ENCODE measurements around the gene EXOSC3. TPM values are rescaled to one million over a fixed set of nuclear protein-coding genes. Genes with fewer than 3 reads are reported as not detected.

Gene EXOSC3
- total and polyA plus RNA-seq, 9 of the 15 experiments (the other 6 are each of a cell fraction or from before 2014, with no cell fraction given): 18.5 to 266 (median 114) TPM

DNA sequence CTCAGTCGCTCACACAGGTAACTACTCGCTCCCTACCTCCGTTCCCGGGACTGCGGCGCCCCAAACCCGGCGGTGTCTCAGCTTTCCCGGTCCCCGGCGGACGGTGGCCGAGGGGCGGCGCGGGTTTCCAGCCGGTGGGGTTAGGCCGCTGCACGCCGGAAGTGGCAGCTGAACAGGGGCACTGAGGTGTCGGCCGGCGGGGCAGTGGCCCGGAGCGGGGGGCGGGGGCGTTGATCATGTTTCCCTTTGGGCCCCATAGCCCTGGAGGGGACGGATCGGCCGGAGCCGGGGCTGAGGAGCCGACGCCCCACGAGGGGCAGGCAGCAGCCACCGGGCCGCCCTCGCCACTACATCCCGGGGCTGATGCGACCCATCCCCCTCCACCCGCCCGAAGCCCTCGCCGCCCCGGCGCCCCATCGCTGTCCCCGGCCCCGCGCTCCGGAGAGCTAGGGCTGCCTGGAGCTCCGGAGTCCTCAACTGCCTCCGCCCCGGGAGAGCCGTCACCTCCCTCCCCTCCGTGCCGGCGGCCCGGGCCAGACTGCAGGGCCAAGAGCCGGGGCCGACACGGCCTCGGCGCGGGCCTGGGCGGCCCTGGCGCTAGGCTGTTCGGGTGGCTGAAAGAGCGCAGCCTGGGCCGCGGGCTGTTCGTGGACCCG, 15.9 kb upstream of the EXOSC3 start, which contains the start of gene DCAF10 (continued):
- TF ChIP-seq, protein P1, sequence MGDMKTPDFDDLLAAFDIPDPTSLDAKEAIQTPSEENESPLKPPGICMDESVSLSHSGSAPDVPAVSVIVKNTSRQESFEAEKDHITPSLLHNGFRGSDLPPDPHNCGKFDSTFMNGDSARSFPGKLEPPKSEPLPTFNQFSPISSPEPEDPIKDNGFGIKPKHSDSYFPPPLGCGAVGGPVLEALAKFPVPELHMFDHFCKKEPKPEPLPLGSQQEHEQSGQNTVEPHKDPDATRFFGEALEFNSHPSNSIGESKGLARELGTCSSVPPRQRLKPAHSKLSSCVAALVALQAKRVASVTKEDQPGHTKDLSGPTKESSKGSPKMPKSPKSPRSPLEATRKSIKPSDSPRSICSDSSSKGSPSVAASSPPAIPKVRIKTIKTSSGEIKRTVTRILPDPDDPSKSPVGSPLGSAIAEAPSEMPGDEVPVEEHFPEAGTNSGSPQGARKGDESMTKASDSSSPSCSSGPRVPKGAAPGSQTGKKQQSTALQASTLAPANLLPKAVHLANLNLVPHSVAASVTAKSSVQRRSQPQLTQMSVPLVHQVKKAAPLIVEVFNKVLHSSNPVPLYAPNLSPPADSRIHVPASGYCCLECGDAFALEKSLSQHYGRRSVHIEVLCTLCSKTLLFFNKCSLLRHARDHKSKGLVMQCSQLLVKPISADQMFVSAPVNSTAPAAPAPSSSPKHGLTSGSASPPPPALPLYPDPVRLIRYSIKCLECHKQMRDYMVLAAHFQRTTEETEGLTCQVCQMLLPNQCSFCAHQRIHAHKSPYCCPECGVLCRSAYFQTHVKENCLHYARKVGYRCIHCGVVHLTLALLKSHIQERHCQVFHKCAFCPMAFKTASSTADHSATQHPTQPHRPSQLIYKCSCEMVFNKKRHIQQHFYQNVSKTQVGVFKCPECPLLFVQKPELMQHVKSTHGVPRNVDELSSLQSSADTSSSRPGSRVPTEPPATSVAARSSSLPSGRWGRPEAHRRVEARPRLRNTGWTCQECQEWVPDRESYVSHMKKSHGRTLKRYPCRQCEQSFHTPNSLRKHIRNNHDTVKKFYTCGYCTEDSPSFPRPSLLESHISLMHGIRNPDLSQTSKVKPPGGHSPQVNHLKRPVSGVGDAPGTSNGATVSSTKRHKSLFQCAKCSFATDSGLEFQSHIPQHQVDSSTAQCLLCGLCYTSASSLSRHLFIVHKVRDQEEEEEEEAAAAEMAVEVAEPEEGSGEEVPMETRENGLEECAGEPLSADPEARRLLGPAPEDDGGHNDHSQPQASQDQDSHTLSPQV (IDR thresholded peaks at IDR 0.05): no peak; the same call in 1 of the 2 replicates
- TF ChIP-seq ZNF445 (CRISPR knock-in tag; IDR thresholded peaks at IDR 0.05; ENCODE audit: low read depth) (no peak), STAT5B (CRISPR knock-in tag; IDR thresholded peaks at IDR 0.05) (no peak), SNAPC5 (CRISPR knock-in tag; IDR thresholded peaks at IDR 0.05) (no peak), ZNF316 (IDR thresholded peaks at IDR 0.05) (no peak), BACH1 (tag; IDR thresholded peaks at IDR 0.05) (no peak), ZBTB34 (CRISPR knock-in tag; IDR thresholded peaks at IDR 0.05) (no peak), SMARCE1 (IDR thresholded peaks at IDR 0.05) (no peak), NCOR1 (IDR thresholded peaks at IDR 0.05) (peak; percentile 67), RBM34 (IDR thresholded peaks at IDR 0.05; ENCODE audit: borderline replicate concordance, insufficient read depth, low read length) (no peak), SMAD1 (IDR thresholded peaks at IDR 0.05; ENCODE audit: low read depth, low read length, partially characterized antibody) (peak; percentile 18), KDM5B (IDR thresholded peaks at IDR 0.05; ENCODE audit: insufficient replicate concordance, low read depth, low read length) (peak; percentile 75), ETS1 (conservative IDR thresholded peaks at IDR 0.05; ENCODE audit: control insufficient read depth, low read depth, low read length) (peak; percentile 91), CSDE1 (IDR thresholded peaks at IDR 0.05) (no peak; a peak in 1 of 4 replicates)
- TF ChIP-seq, protein P2, sequence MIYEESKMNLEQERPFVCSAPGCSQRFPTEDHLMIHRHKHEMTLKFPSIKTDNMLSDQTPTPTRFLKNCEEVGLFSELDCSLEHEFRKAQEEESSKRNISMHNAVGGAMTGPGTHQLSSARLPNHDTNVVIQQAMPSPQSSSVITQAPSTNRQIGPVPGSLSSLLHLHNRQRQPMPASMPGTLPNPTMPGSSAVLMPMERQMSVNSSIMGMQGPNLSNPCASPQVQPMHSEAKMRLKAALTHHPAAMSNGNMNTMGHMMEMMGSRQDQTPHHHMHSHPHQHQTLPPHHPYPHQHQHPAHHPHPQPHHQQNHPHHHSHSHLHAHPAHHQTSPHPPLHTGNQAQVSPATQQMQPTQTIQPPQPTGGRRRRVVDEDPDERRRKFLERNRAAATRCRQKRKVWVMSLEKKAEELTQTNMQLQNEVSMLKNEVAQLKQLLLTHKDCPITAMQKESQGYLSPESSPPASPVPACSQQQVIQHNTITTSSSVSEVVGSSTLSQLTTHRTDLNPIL (CRISPR knock-in tag; IDR thresholded peaks at IDR 0.05): no peak
- TF ChIP-seq, protein P3, sequence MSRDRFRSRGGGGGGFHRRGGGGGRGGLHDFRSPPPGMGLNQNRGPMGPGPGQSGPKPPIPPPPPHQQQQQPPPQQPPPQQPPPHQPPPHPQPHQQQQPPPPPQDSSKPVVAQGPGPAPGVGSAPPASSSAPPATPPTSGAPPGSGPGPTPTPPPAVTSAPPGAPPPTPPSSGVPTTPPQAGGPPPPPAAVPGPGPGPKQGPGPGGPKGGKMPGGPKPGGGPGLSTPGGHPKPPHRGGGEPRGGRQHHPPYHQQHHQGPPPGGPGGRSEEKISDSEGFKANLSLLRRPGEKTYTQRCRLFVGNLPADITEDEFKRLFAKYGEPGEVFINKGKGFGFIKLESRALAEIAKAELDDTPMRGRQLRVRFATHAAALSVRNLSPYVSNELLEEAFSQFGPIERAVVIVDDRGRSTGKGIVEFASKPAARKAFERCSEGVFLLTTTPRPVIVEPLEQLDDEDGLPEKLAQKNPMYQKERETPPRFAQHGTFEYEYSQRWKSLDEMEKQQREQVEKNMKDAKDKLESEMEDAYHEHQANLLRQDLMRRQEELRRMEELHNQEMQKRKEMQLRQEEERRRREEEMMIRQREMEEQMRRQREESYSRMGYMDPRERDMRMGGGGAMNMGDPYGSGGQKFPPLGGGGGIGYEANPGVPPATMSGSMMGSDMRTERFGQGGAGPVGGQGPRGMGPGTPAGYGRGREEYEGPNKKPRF (IDR thresholded peaks at IDR 0.05; ENCODE audit: low read depth, low read length): no peak

Data from K562 (cell line).